K562 (cell line): ENCODE results near the gene SH2D4B. TPM values are rescaled to one million over a fixed set of nuclear protein-coding genes. Genes with fewer than 3 reads are reported as not detected.

Experiments
- ATAC-seq: fragments of 200-7000 bp; cut with Tn5 transposase; 3 replicates; pipeline ENCODE4 v1.9.1; 2020; ENCODE audit warnings: moderate library complexity
- BruUV-seq: library from RNA; stranded (reverse); fragments of 400-500 nt; replicated peaks from 2 replicates; lab custom pipeline; 2021; lab: Mats Ljungman, UMichigan
- CTCF ChIA-PET: fragments of 300-600 bp; formaldehyde crosslinking; extraction: SDS; loops from one replicate; lab custom pipeline; 2021; ENCODE audit warnings: low intra/inter-chr PET ratio; lab: Yijun Ruan, JAX
- POLR2A ChIA-PET: fragments of 300-600, 350-650 bp; sonication (Branson Sonifier 250); formaldehyde crosslinking; extraction: SDS; loops from one replicate; lab custom pipeline; 2021; ENCODE audit warnings: antibody characterized with exemption, inconsistent platforms; lab: Yijun Ruan, JAX
- DNase-seq, 4 experiments: peaks; one replicate each; pipeline versions ENCODE4 v3.0.0 to v3.0.0-alpha.2; 2011 to 2018; ENCODE audit warnings: low spot score in 3 of 4, mixed read lengths in 3 of 4; ENCODE audit errors: extremely low read depth in 1 of 4
- FAIRE-seq: peaks from 2 replicates; lab custom pipeline; 2011; peaks lifted over from hg19 to GRCh38; lab: Jason Lieb, UNC
- H2AFZ ChIP-seq: 2 replicates; pipeline ENCODE4 v1.6.0; 2011; ENCODE audit warnings: low read depth, low read length, control low read depth, inconsistent platforms
- H3K27ac ChIP-seq: fragments of 200-600 bp; 3 replicates; pipeline ENCODE4 v1.8.0; 2011; ENCODE audit warnings: low read depth, mild to moderate bottlenecking, control low read depth, inconsistent platforms, low read length, moderate library complexity, mixed read lengths; ENCODE audit errors: extremely low read depth
- H3K27me3 ChIP-seq, 2 experiments: fragments of 300-600 bp in 1 of 2; 2 replicates in 1 of 2; 3 replicates in 1 of 2; pipeline versions ENCODE4 v1.6.0 to v1.8.0; 2011; ENCODE audit warnings: inconsistent platforms in 2 of 2, low read length in 2 of 2, mild to moderate bottlenecking in 1 of 2, mixed read lengths in 1 of 2, moderate library complexity in 1 of 2; ENCODE audit not compliant: control insufficient read depth in 2 of 2, insufficient read depth in 2 of 2
- H3K36me3 ChIP-seq: fragments of 300-600 bp; 3 replicates; pipeline ENCODE4 v1.8.0; 2011; ENCODE audit warnings: mild to moderate bottlenecking, low read length, inconsistent platforms; ENCODE audit not compliant: control insufficient read depth, insufficient read depth
- H3K4me1 ChIP-seq, 2 experiments: fragments of 200-600 bp in 1 of 2; replicated peaks in 1 of 2; 2 replicates in 1 of 2; 3 replicates in 1 of 2; pipeline versions ENCODE4 v1.5.1 to v1.8.0; 2011; ENCODE audit warnings: inconsistent platforms in 2 of 2, low read length in 2 of 2, mild to moderate bottlenecking in 1 of 2, mixed read lengths in 1 of 2, moderate library complexity in 1 of 2; ENCODE audit not compliant: control insufficient read depth in 2 of 2, insufficient read depth in 2 of 2
- H3K4me2 ChIP-seq: 2 replicates; pipeline ENCODE4 v1.6.1; 2011; ENCODE audit warnings: low read length, control low read depth, inconsistent platforms, mixed read lengths; ENCODE audit not compliant: insufficient read depth
- H3K4me3 ChIP-seq: fragments of 200-600 bp; sonication (generic), shearing (Covaris generic); 2 replicates; pipeline ENCODE4 v1.5.1; 2016; ENCODE audit warnings: control low read depth, inconsistent platforms
- H3K79me2 ChIP-seq: fragments of 200-600 bp; 3 replicates; pipeline ENCODE4 v1.8.0; 2011; ENCODE audit warnings: low read length, inconsistent platforms; ENCODE audit not compliant: control insufficient read depth, insufficient read depth
- H3K9ac ChIP-seq, 2 experiments: 2 replicates each; pipeline versions ENCODE4 v1.6.0 to v1.6.1; 2011; ENCODE audit warnings: low read depth in 2 of 2, low read length in 2 of 2, control low read depth in 1 of 2, inconsistent platforms in 1 of 2, mild to moderate bottlenecking in 1 of 2, mixed read lengths in 1 of 2; ENCODE audit not compliant: insufficient read depth in 1 of 2
- H3K9me1 ChIP-seq: one replicate; pipeline ENCODE4 v1.6.0; 2011; ENCODE audit warnings: inconsistent platforms, mild to moderate bottlenecking, low read length, moderate library complexity; ENCODE audit not compliant: control insufficient read depth, insufficient read depth
- H3K9me3 ChIP-seq: replicated peaks from 2 replicates; pipeline ENCODE4 v1.5.1; 2011; ENCODE audit warnings: low read depth, low read length, inconsistent platforms; ENCODE audit not compliant: control insufficient read depth, insufficient read depth
- H4K20me1 ChIP-seq: replicated peaks from 2 replicates; pipeline ENCODE4 v1.6.1; 2011; ENCODE audit warnings: low read length, inconsistent platforms, mixed read lengths; ENCODE audit not compliant: control insufficient read depth, insufficient read depth
- CXXC5 ChIP-seq: fragments of 250-450 bp; sonication (Bioruptor Pico); IDR thresholded peaks from 2 replicates; pipeline ENCODE4 v1.8.0; 2022; ENCODE audit warnings: inconsistent platforms, mild to moderate bottlenecking, moderate library complexity
- E2F6 ChIP-seq, 2 experiments: IDR thresholded peaks; 2 replicates each; pipeline ENCODE4 v1.6.1; 2011; ENCODE audit warnings: borderline replicate concordance in 1 of 2, control low read depth in 1 of 2, low read depth in 1 of 2, low read length in 1 of 2, mild to moderate bottlenecking in 1 of 2, mixed read lengths in 1 of 2, moderate library complexity in 1 of 2; ENCODE audit not compliant: insufficient read depth in 1 of 2, insufficient read length in 1 of 2, poor library complexity in 1 of 2, severe bottlenecking in 1 of 2; ENCODE audit errors: extremely low read depth in 1 of 2
- HDAC1 ChIP-seq, 2 experiments: fragments of 450-650 bp; IDR thresholded peaks; 2 replicates each; pipeline ENCODE4 v1.6.1; 2016 to 2017; ENCODE audit warnings: inconsistent platforms in 1 of 2, mild to moderate bottlenecking in 1 of 2, moderate library complexity in 1 of 2
- JUNB ChIP-seq: fragments of 450-650 bp; formaldehyde crosslinking; conservative IDR thresholded peaks from 2 replicates; pipeline ENCODE4 v1.4.0; 2020; ENCODE audit warnings: mild to moderate bottlenecking
- MAX ChIP-seq: sonication (generic); formaldehyde crosslinking; IDR thresholded peaks from 2 replicates; pipeline ENCODE4 v1.9.0; 2022; ENCODE audit warnings: mild to moderate bottlenecking, missing genetic modification reagents
- MIER1 ChIP-seq: fragments of 450-650 bp; IDR thresholded peaks from 2 replicates; pipeline ENCODE4 v1.6.1; 2016; ENCODE audit warnings: antibody characterized with exemption, mild to moderate bottlenecking, low read depth
- MTA2 ChIP-seq: fragments of 450-650 bp; IDR thresholded peaks from 2 replicates; pipeline ENCODE4 v1.6.1; 2016; ENCODE audit warnings: low read depth
- PPARD ChIP-seq: fragments of 250-450 bp; sonication (Bioruptor Pico); IDR thresholded peaks from 2 replicates; pipeline ENCODE4 v1.8.0; 2022; ENCODE audit warnings: inconsistent platforms, mild to moderate bottlenecking, moderate library complexity
- ZBTB33 ChIP-seq: sonication (generic); formaldehyde crosslinking; IDR thresholded peaks from 2 replicates; pipeline ENCODE4 v1.8.1; 2023; ENCODE audit warnings: mild to moderate bottlenecking, missing genetic modification reagents
- ZBTB7A ChIP-seq: IDR thresholded peaks from 2 replicates; pipeline ENCODE4 v1.6.1; 2011; ENCODE audit warnings: low read depth, mild to moderate bottlenecking, low read length, moderate library complexity, borderline replicate concordance; ENCODE audit not compliant: control insufficient read depth
- ZNF592 ChIP-seq: fragments of 450-650 bp; IDR thresholded peaks from 2 replicates; pipeline ENCODE4 v1.6.1; 2017; ENCODE audit warnings: antibody characterized with exemption, mild to moderate bottlenecking
- WGBS: fragments of 100-300 bp; shearing (Covaris generic); methylation state at CpG from one replicate; pipeline ENCODE4 v1.1.6; 2016; ENCODE audit warnings: low coverage, mixed read lengths; ENCODE audit not compliant: insufficient coverage; ENCODE audit errors: missing lambda C conversion rate; 5-methylcytosine and 5-hydroxymethylcytosine counted together
- in situ Hi-C: fragments of 300-500 bp; cut with MboI; formaldehyde crosslinking; loops from 4 replicates; pipeline ENCODE4 v1.15.0; 2018; ENCODE audit warnings: inconsistent platforms, mixed read lengths
- intact Hi-C: fragments of 100-400 bp; cut with micrococcal nuclease; formaldehyde crosslinking; loops from 2 replicates; pipeline ENCODE4 v1.14.2; 2022
- polyA plus RNA-seq, 8 experiments: library from polyadenylated mRNA; depleted of rRNA in 4 of 8; stranded (reverse) in 5 of 8; unstranded in 3 of 8; fragments of >200 nt; fragmentation: Nextera tagmentation in 2 of 8; fragmentation: Illumina TruSeq in 1 of 8; extraction: Ambion mirVana in 2 of 8; extraction: Trizol in 1 of 8; gene quantifications; 2 replicates each; pipeline versions ENCODE4 v1.2.1 to v1.2.3, GENCODE V29; 2011 to 2014; ENCODE audit warnings: inconsistent platforms in 1 of 8, missing spikeins in 1 of 8
- total RNA-seq, 7 experiments: library from RNA; depleted of rRNA in 6 of 7; stranded (reverse); fragments of >200 nt in 6 of 7; fragmentation: Illumina TruSeq in 2 of 7; extraction: Trizol in 2 of 7; gene quantifications; 2 replicates each; pipeline versions ENCODE4 v1.2.1 to v1.2.3, GENCODE V29; 2011 to 2021; ENCODE audit warnings: low replicate concordance in 1 of 7

SH2D4B gene
- total and polyA plus RNA-seq, 9 of the 15 experiments (the other 6 are each of a cell fraction or from before 2014, with no cell fraction given), result 0.03 to 0.14 (median 0.04) TPM; not detected in 4

- H3K4me1 ChIP-seq, result peaks cover 82 to 83% of the 10 kb centered on the region in 2 experiments
- H3K9me1 ChIP-seq, result peaks cover 7% of the 10 kb centered on the region
- ATAC-seq (no peak), DNase-seq (peak in 2 of 4 experiments; percentile 47 to 64), FAIRE-seq (no peak)
- WGBS, result 66% methylated on average over 14 of the region's 14 CpGs
- peaks cover 13% of the 10 kb centered on the region for H3K9me3 ChIP-seq
- peak overlapping the region; percentile 29; the same call in 2 of the 3 replicates for H3K27ac ChIP-seq
- BruUV-seq, result no TSS peak
- peaks cover 7% of the 10 kb centered on the region for H4K20me1 ChIP-seq
- peaks cover 95% of the 10 kb centered on the region for H3K79me2 ChIP-seq
- intact Hi-C loops, result no loop called here
- in situ Hi-C loops, result loop anchor here (10.0 kb wide), 1 partner anchor 116 kb away; no protein-coding TSS in a partner anchor
- H3K4me3 ChIP-seq, result no peak overlapping the region
- ChIA-PET CTCF (no interaction called here), POLR2A (interaction anchor here (0.6 to 2.1 kb wide), 7 partner anchors 10 to 91 kb away, joined by 3 to 6 read pairs (median 3); no protein-coding TSS in a partner anchor)
- H3K36me3 ChIP-seq, result peaks cover 57% of the 10 kb centered on the region
- H2AFZ ChIP-seq, result no peak overlapping the region
- H3K4me2 ChIP-seq, result no peak overlapping the region
- H3K9ac ChIP-seq, result peak overlapping the region in 1 of 2 experiments; percentile 80; a peak in 2 of 4 replicates
- no peaks in the 10 kb centered on the region for H3K27me3 ChIP-seq
- TF ChIP-seq ZBTB7A, result peak; percentile 47; the same call in 1 of the 2 replicates
- no peak for TF ChIP-seq JUNB
- peak; percentile 28; the same call in 1 of the 2 replicates for TF ChIP-seq MAX (CRISPR knock-in tag)
- TF ChIP-seq CXXC5, result peak; percentile 26; the same call in 1 of the 2 replicates
- TF ChIP-seq ZNF592, result peak; percentile 23
- TF ChIP-seq MIER1, result peak; percentile 16; the same call in 1 of the 2 replicates
- TF ChIP-seq ZBTB33 (CRISPR knock-in tag), result peak; percentile 98
- 0 out of 2 replicates have a peak, but pooled peaks have one; percentile 3 for TF ChIP-seq PPARD (CRISPR knock-in tag)
- no peak for TF ChIP-seq MTA2
- TF ChIP-seq E2F6 (IDR thresholded peaks at IDR 0.05; ENCODE audit: borderline replicate concordance in 1 of 2, extremely low read depth in 1 of 2, insufficient read depth in 1 of 2, insufficient read length in 1 of 2, low read depth in 1 of 2, low read length in 1 of 2, poor library complexity in 1 of 2, severe bottlenecking in 1 of 2), result peak in 1 of 2 experiments; percentile 14
- TF ChIP-seq HDAC1 (IDR thresholded peaks at IDR 0.05), result no peak
These were observed 36.9 kb upstream of the SH2D4B start for GRCh38 chr10:80500572-80501380.
